Measurements from ENCODE around the gene PTPN7.
"Not testable (repeated sequence)": the region's sequence is repeated elsewhere in the genome, so short reads cannot be mapped to it uniquely, and the experiment has no call there.

The PTPN7 gene

GRCh38 chr1:202160377-202160940 lies at the start of gene PTPN7:
Gene PTPN7, minus strand, starts transcription at chr1:202160602. Its CDS starts 1,200 bp downstream, at chr1:202159402.
- no peak for DNase-seq (ENCODE audit: low read depth, low spot score)

DNA sequence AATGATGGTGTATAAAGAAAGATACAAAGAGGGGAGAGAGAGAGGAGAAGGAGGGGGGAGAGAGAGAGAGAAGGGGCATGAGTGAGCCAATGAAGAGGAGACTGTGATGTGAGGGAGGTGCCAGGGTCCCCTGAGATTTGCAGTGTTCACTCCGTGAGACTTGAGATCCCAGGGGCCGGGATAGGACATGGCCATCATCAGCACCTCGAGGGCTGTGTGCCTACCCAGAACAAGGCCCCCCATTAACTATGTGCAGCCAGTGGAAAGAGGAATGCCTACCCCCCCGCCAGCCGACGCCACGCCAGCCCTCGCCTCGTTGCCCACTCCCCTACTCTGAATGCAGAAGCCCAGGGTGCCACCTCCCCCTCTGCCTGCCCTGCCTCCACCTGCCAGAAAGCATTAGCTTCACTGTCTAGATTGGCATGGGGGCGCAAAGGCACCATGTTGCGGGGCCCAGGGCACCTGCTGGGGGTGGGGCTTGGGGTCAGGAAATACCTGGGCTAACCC lies 48.0 kb upstream of the PTPN7 start:
- DNase-seq (ENCODE audit: low read depth, low spot score), result no peak

- DNase-seq (ENCODE audit: low read depth, low spot score), result no peak
These were observed 46.9 kb upstream of the PTPN7 start for GRCh38 chr1:202207292-202207691.

DNA sequence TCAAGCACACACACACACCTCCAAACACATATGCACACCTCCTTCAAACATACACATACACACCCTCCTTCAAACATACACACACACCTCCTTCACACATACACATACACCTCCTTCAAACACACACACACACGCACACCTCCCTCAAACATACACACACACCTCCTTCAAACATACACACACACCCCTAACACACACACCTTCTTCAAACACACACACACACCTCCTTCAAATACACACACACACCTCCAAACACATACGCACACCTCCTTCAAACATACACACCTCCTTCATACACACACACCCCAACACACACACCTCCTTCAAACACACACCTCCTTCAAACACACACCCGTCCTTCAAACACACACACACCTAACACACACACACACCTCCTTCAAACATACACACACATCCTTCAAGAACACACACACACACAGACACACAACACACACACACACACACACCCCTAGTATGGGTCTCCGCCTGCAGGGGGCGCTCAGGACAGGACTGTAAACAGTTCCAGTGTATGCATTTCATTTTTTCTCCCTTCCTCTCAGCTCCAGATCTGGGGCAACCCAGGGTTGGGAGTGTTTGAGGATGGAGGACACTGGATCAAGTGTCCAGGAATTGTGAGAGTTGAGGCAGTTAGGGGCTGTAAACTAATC lies 45.3 kb upstream of the PTPN7 start:
- no peak for DNase-seq (ENCODE audit: low read depth, low spot score)

DNA sequence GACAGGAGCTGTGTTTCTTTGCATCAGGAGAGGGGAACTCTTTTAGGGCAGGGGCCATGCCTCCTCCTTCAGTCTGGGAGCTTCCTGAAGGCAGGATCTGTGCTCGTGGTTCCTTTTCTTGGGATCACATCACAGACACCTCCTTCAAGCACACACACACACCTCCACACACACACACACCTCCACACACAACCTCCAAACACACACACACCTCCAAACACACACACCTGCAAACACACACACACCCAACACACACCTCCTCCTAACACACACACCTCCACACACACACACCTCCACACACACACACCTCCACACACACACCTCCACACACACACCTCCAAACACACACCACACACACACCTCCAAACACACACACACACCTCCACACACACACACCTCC lies 43.7 kb upstream of the PTPN7 start:
- DNase-seq (ENCODE audit: low read depth, low spot score), result no peak

DNA sequence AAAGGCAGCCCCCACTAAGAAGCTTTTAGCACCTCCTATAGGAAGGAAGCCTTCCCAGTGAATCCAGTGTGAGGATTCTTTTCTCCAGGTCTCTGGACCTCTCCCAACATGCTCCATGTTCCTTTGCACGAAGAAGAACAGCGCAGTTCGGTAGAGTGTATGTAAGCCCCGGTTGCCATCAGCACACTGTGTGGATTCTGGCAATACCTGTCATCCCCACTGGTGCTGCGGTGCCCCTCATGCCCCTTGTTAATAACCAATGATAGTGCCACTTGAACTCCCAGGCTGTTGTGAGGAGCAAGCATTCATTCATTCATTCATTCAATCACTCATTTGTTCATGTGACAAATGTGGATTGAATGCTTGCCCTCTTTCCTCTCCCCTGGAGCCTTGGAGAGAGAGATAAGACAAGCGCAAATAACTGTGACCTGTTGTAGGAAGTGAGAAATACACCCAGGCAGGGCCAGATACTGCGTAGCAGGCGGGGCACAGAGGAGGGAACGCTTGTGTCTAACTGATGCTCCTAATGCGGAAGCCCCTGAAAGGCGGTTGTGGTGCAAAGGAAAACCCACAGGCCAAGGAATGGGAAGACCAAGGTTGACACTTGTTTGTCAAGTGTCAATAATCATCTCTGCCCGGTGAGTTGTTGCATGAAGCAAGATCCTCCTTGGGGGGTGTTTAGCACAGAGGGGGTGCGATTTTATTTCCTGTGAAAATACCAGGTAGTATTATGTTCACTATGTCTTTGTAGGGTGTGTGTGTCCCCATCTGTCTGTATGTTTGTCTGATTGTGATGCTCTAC lies 43.0 kb upstream of the PTPN7 start:
- DNase-seq (ENCODE audit: low read depth, low spot score), result no peak

DNA sequence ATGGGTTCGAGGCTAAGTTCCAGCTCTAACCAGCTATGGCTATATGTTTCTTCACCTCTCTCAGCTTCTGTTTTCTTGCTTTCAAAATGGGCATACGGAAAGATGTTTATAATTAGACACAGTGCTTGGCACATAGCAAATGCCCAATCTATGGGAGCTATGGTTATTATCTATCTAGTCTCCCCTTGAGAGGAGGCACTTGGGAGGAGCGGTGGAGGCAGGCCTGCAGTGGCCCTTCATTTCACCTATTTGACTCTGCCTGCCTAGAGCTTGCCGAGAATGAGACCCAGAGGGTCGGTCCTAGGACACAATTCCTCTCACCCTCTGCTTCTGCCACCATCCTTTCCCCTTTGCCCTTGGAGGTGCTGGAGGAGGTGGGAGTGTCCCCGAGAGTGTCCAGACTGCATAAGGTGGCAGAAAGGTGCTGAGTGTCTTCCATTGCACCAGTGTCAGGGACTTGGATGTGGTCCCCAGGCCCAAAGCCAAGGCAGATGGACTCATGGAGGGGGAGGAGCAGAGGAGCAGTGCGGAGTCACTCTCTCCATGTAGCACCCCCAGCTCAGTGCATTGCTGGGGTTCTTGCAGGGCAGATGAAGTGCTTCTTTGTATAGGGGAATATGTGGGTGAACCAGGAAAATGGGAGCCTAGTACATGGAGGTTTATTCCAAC lies 42.2 kb upstream of the PTPN7 start:
- no peak for DNase-seq (ENCODE audit: low read depth, low spot score)

DNA sequence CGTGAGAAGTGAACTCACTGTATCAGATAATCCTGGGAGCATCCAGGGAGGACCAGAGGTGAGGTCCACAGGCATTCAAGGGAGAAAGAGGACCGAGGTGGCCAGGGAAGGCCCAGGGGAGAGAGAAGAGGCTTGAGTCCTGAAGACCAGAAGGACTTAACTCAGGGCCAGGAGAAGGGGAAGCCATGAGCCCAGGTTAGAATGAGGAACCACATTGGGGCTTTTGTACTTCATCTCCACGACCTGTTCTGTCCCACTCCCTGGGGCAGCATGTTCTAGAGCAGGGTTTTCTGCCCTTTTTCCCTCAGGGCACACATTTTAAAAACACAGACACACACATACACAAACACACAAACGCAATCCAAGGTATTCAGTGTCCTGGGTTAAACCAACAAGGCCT lies 41.6 kb upstream of the PTPN7 start:
- no peak for DNase-seq (ENCODE audit: low read depth, low spot score)

GRCh38 chr1:202201266-202201665 lies 40.9 kb upstream of the PTPN7 start:
- no peak for DNase-seq (ENCODE audit: low read depth, low spot score)

GRCh38 chr1:202200669-202201068 lies 40.3 kb upstream of the PTPN7 start:
- no peak for DNase-seq (ENCODE audit: low read depth, low spot score)

- no peak for DNase-seq (ENCODE audit: low read depth, low spot score)
These were observed 39.7 kb upstream of the PTPN7 start for GRCh38 chr1:202200112-202200548.

- no peak for DNase-seq (ENCODE audit: low read depth, low spot score)
These were observed 38.9 kb upstream of the PTPN7 start for GRCh38 chr1:202199040-202199889.

- no peak for DNase-seq (ENCODE audit: low read depth, low spot score)
These were observed 37.9 kb upstream of the PTPN7 start for GRCh38 chr1:202198366-202198724.

DNA sequence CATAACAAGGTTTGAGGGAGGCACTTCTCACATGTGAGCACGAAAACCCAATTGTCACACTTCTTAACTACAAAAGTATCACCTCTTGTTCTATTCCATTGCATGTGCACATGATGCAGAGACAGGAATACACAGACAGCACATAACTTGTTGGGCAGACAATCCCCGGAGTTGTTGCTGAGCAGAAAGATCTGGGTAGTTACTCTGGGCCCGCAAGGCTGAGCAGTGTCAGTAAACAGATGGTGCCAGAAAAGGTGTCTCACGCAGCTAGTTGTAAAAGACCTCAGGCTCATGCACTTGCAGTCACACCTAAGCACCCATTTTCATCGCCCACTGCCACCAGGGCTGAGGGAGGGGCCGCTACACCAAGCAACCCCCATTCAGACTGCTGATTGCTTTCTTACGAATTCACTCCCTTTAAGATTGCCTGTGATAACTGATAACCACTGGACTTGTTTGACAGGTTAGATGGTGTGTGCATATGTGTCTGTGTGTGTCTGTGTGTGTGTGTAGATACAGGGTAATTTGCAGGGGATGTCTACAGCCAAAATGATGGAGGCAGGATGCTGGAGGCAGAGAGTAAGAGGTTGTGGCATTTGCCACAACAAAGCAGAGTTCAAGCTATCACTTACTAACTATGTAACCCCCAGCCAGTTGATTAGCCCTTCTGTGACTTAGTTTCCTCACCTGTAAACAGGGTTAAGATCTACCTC lies 37.4 kb upstream of the PTPN7 start:
- no peak for DNase-seq (ENCODE audit: low read depth, low spot score)

- no peak for DNase-seq (ENCODE audit: low read depth, low spot score)
These were observed 33.9 kb upstream of the PTPN7 start for GRCh38 chr1:202194328-202194648.

- DNase-seq (ENCODE audit: low read depth, low spot score), result no peak
These were observed 33.4 kb upstream of the PTPN7 start, which contains the start of gene LGR6 for GRCh38 chr1:202193614-202194327. Gene LGR6, plus strand, starts transcription at chr1:202193799. Its CDS starts 191 bp downstream, at chr1:202193990.

GRCh38 chr1:202192770-202193613 lies 32.6 kb upstream of the PTPN7 start:
- no peak for DNase-seq (ENCODE audit: low read depth, low spot score)

DNA sequence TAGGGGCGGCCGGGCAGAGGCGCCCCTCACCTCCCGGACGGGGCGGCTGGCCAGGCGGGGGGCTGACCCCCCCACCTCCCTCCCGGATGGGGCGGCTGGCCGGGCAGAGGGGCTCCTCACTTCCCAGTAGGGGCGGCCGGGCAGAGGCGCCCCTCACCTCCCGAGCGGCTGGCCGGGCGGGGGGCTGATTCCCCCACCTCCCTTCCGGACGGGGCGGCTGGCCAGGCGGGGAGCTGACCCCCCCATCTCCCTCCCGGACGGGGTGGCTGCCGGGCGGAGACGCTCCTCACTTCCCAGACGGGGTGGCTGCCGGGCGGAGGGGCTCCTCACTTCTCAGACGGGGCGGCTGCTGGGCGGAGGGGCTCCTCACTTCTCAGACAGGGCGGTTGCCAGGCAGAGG lies 31.0 kb upstream of the PTPN7 start:
- not testable (repeated sequence) for DNase-seq (ENCODE audit: low read depth, low spot score)

Measured in iPS DF 19.7 (cell line).